Mesothelial cell of epicardium (in vitro differentiated cells): ENCODE results near the gene CXCL8. TPM values are rescaled to one million over a fixed set of nuclear protein-coding genes. Genes with fewer than 3 reads are reported as not detected.

Experiments used
- DNase-seq, 2 experiments: peaks; one replicate each; pipeline ENCODE4 v3.0.0; 2021; ENCODE audit warnings: low spot score in 2 of 2; ENCODE audit not compliant: unreplicated experiment in 2 of 2
- H3K27ac Mint-ChIP-seq: 2 replicates; pipeline ENCODE4 v1.8.0; 2021; ENCODE audit warnings: mixed read lengths
- H3K27me3 Mint-ChIP-seq: 2 replicates; pipeline ENCODE4 v1.8.0; 2021; ENCODE audit warnings: low read depth, mixed read lengths
- H3K36me3 Mint-ChIP-seq: 2 replicates; pipeline ENCODE4 v1.8.0; 2021; ENCODE audit warnings: mixed read lengths
- H3K4me1 Mint-ChIP-seq: 2 replicates; pipeline ENCODE4 v1.8.0; 2021; ENCODE audit warnings: mixed read lengths
- H3K4me3 Mint-ChIP-seq: 2 replicates; pipeline ENCODE4 v1.8.0; 2021; ENCODE audit warnings: mild to moderate bottlenecking, moderate library complexity, mixed read lengths
- H3K9me3 Mint-ChIP-seq: 2 replicates; pipeline ENCODE4 v1.8.0; 2021; ENCODE audit warnings: mixed read lengths
- CTCF ChIP-seq: fragments of 200-600 bp; sonication (generic); IDR thresholded peaks from one replicate; pipeline ENCODE4 v1.5.0; 2021; ENCODE audit warnings: antibody characterized with exemption; ENCODE audit not compliant: unreplicated experiment
- total RNA-seq: library from RNA; stranded (reverse); gene quantifications from 3 replicates; pipeline ENCODE4 v1.2.1, GENCODE V29; 2021

CXCL8 gene
- total RNA-seq, 1 donor from 2014 or later, result 8.9 TPM

DNA sequence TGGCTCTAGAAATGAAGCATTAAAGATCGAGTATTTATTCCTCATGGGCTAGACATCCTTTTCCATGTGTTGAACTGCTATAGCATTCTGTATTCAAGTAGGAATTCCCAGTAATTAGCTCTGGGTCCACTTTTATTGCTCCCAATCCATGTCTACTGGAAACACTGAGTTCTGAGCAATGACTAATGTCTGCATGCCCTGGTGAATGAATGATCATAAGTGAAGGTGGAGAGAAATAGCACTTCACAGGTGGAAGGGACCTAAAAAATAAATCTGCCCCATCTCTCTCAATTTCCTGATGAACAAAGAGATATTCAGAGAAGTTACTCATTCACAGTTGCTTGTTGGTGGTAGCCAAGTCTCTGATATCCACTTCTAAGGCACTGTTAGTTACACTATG lies 34.6 kb upstream of the CXCL8 start:
- H3K27me3 Mint-ChIP-seq, result peaks cover 2% of the 10 kb centered on the region
- no peak overlapping the region for H3K4me3 Mint-ChIP-seq
- no peak for TF ChIP-seq CTCF
- no peak for DNase-seq
- no peak overlapping the region for H3K27ac Mint-ChIP-seq
- no peaks in the 10 kb centered on the region for H3K36me3 Mint-ChIP-seq
- no peaks in the 10 kb centered on the region for H3K4me1 Mint-ChIP-seq
- no peaks in the 10 kb centered on the region for H3K9me3 Mint-ChIP-seq

GRCh38 chr4:73706811-73707210 lies 33.6 kb upstream of the CXCL8 start:
- Mint-ChIP-seq H3K9me3 (no peaks in the 10 kb centered on the region), H3K36me3 (no peaks in the 10 kb centered on the region), H3K4me1 (no peaks in the 10 kb centered on the region), H3K27ac (no peak overlapping the region), H3K4me3 (no peak overlapping the region), H3K27me3 (peaks cover 2% of the 10 kb centered on the region)
- no peak for TF ChIP-seq CTCF
- no peak for DNase-seq

- no peak for DNase-seq
- Mint-ChIP-seq H3K36me3 (no peaks in the 10 kb centered on the region), H3K27ac (no peak overlapping the region), H3K27me3 (peaks cover 2% of the 10 kb centered on the region), H3K9me3 (no peaks in the 10 kb centered on the region), H3K4me1 (no peaks in the 10 kb centered on the region), H3K4me3 (no peak overlapping the region)
- TF ChIP-seq CTCF, result no peak
These were observed 33.0 kb upstream of the CXCL8 start for GRCh38 chr4:73707269-73707875.

GRCh38 chr4:73707918-73708577 lies 32.3 kb upstream of the CXCL8 start:
- no peaks in the 10 kb centered on the region for H3K4me1 Mint-ChIP-seq
- no peaks in the 10 kb centered on the region for H3K27me3 Mint-ChIP-seq
- no peak for TF ChIP-seq CTCF
- H3K9me3 Mint-ChIP-seq, result no peaks in the 10 kb centered on the region
- no peak for DNase-seq
- H3K36me3 Mint-ChIP-seq, result no peaks in the 10 kb centered on the region
- H3K4me3 Mint-ChIP-seq, result no peak overlapping the region
- H3K27ac Mint-ChIP-seq, result no peak overlapping the region

GRCh38 chr4:73709451-73710033 lies 30.8 kb upstream of the CXCL8 start:
- Mint-ChIP-seq H3K4me3 (no peak overlapping the region), H3K36me3 (no peaks in the 10 kb centered on the region), H3K9me3 (no peaks in the 10 kb centered on the region), H3K4me1 (no peaks in the 10 kb centered on the region), H3K27ac (no peak overlapping the region), H3K27me3 (no peaks in the 10 kb centered on the region)
- no peak for TF ChIP-seq CTCF
- DNase-seq, result no peak
